ENCODE data around the gene BDKRB2. TPM values are rescaled to one million over a fixed set of nuclear protein-coding genes. Genes with fewer than 3 reads are reported as not detected.

The BDKRB2 gene
- total and polyA plus RNA-seq, 2 of the 13 experiments (the other 11 are each of a cell fraction or from before 2014, with no cell fraction given): 0.03 TPM; not detected in 1

DNA sequence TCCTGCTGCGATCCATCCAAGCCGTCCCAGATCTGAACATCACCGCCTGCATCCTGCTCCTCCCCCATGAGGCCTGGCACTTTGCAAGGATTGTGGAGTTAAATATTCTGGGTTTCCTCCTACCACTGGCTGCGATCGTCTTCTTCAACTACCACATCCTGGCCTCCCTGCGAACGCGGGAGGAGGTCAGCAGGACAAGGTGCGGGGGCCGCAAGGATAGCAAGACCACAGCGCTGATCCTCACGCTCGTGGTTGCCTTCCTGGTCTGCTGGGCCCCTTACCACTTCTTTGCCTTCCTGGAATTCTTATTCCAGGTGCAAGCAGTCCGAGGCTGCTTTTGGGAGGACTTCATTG lies 59.5 kb downstream of the BDKRB2 start:
- Histone ChIP-seq H3K4me2 (ENCODE audit: low read depth, low read length) (no peak overlapping the region), H3K9ac (ENCODE audit: insufficient read depth, low read depth, low read length) (no peak overlapping the region), H3K79me2 (ENCODE audit: insufficient read depth, low read length) (no peaks in the 10 kb centered on the region), H3K36me3 (replicated peaks in 1 of 2; ENCODE audit: control insufficient read depth in 1 of 2, insufficient read depth in 2 of 2, low read length in 2 of 2) (no peaks in the 10 kb centered on the region), H3K4me1 (ENCODE audit: insufficient read depth, low read length) (peaks cover 13% of the 10 kb centered on the region), H2AFZ (ENCODE audit: low read length) (no peak overlapping the region), H3K4me3 (replicated peaks in 1 of 3; ENCODE audit: insufficient read depth in 1 of 3, low read depth in 2 of 3, low read length in 3 of 3) (no peak overlapping the region), H4K20me1 (ENCODE audit: insufficient read depth, low read length) (no peaks in the 10 kb centered on the region), H3K27me3 (ENCODE audit: control insufficient read depth in 1 of 2, insufficient read depth in 2 of 2, low read length in 2 of 2) (peaks cover 1 to 31% of the 10 kb centered on the region in 2 experiments; a peak in 3 of 5 replicates), H3K27ac (ENCODE audit: extremely low read length, insufficient read depth, low read length) (no peak overlapping the region), H3K9me3 (ENCODE audit: low read length) (no peaks in the 10 kb centered on the region)
- DNase-seq (ENCODE audit: low spot score) (no peak), ATAC-seq (no peak), FAIRE-seq (no peak)
- POLR2A ChIA-PET: no interaction called here
- no TSS peak for BruUV-seq (replicated peaks)
- TF ChIP-seq KDM5A (IDR thresholded peaks at IDR 0.05; ENCODE audit: borderline replicate concordance, low read length) (no peak), CC2D1A (CRISPR knock-in tag; IDR thresholded peaks at IDR 0.05) (no peak), ZNF180 (CRISPR knock-in tag; IDR thresholded peaks at IDR 0.05; ENCODE audit: borderline replicate concordance, low read depth) (no peak)
- WGBS (ENCODE audit: low lambda C conversion rate): 85% methylated on average over 11 of the region's 14 CpGs
- CTCF ChIA-PET (ENCODE audit: low intra/inter-chr PET ratio, low total read pairs): no interaction called here
- in situ Hi-C loops (cut with HindIII; ENCODE audit: extremely low pct_ligation_motif_present, low pct_unique_long_range_greater_than_20kb): no loop called here
- intact Hi-C loops (cut with micrococcal nuclease; ENCODE audit: unreplicated experiment): loop anchor here (10.0 kb wide), 1 partner anchor 59 kb away; the partner anchor contains the start of gene BDKRB2

DNA sequence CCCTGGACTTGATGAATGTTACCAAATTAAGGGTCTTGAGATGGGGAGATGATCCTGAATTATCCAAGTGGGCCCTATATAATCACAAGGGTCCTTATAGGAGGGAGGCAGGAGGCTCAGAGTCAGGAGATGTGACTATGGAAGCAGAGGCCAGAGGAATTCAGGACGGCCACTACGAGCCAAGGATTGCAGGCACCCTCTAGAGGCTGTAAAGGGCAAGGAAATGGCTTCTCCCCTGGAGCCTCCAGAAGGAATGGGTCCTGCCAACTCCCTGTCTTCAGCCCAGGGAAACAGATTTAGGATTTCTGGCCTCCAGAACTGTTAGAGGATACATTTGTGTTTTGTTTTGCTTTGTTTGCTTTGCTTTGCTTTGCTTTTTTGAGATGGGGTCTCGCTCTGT lies 60.2 kb downstream of the BDKRB2 start:
- ATAC-seq (peak; percentile 43), FAIRE-seq (no peak), DNase-seq (ENCODE audit: low spot score) (no peak)
- Histone ChIP-seq H3K9me3 (ENCODE audit: low read length) (no peaks in the 10 kb centered on the region), H4K20me1 (ENCODE audit: insufficient read depth, low read length) (no peaks in the 10 kb centered on the region), H3K36me3 (replicated peaks in 1 of 2; ENCODE audit: control insufficient read depth in 1 of 2, insufficient read depth in 2 of 2, low read length in 2 of 2) (no peaks in the 10 kb centered on the region), H3K4me3 (replicated peaks in 1 of 3; ENCODE audit: insufficient read depth in 1 of 3, low read depth in 2 of 3, low read length in 3 of 3) (no peak overlapping the region), H3K27me3 (ENCODE audit: control insufficient read depth in 1 of 2, insufficient read depth in 2 of 2, low read length in 2 of 2) (peaks cover 1 to 31% of the 10 kb centered on the region in 2 experiments; a peak in 3 of 5 replicates), H3K4me1 (ENCODE audit: insufficient read depth, low read length) (peaks cover 20% of the 10 kb centered on the region), H3K27ac (ENCODE audit: extremely low read length, insufficient read depth, low read length) (no peak overlapping the region), H3K79me2 (ENCODE audit: insufficient read depth, low read length) (no peaks in the 10 kb centered on the region), H3K4me2 (ENCODE audit: low read depth, low read length) (no peak overlapping the region), H3K9ac (ENCODE audit: insufficient read depth, low read depth, low read length) (no peak overlapping the region), H2AFZ (ENCODE audit: low read length) (no peak overlapping the region)
- POLR2A ChIA-PET: no interaction called here
- WGBS (ENCODE audit: low lambda C conversion rate): 20% methylated on average over 3 of the region's 3 CpGs
- no peak for TF ChIP-seq ZEB1 (IDR thresholded peaks at IDR 0.05; ENCODE audit: insufficient replicate concordance, low read depth)
- TF ChIP-seq, protein P1, sequence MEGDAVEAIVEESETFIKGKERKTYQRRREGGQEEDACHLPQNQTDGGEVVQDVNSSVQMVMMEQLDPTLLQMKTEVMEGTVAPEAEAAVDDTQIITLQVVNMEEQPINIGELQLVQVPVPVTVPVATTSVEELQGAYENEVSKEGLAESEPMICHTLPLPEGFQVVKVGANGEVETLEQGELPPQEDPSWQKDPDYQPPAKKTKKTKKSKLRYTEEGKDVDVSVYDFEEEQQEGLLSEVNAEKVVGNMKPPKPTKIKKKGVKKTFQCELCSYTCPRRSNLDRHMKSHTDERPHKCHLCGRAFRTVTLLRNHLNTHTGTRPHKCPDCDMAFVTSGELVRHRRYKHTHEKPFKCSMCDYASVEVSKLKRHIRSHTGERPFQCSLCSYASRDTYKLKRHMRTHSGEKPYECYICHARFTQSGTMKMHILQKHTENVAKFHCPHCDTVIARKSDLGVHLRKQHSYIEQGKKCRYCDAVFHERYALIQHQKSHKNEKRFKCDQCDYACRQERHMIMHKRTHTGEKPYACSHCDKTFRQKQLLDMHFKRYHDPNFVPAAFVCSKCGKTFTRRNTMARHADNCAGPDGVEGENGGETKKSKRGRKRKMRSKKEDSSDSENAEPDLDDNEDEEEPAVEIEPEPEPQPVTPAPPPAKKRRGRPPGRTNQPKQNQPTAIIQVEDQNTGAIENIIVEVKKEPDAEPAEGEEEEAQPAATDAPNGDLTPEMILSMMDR (CRISPR knock-in tag; IDR thresholded peaks at IDR 0.05): peak; percentile 44
- CTCF ChIA-PET (ENCODE audit: low intra/inter-chr PET ratio, low total read pairs): no interaction called here
- no TSS peak for BruUV-seq (replicated peaks)
- intact Hi-C loops (cut with micrococcal nuclease; ENCODE audit: unreplicated experiment) (loop anchor here (10.0 kb wide), 1 partner anchor 60 kb away; the partner anchor contains the start of gene BDKRB2), in situ Hi-C loops (cut with HindIII; ENCODE audit: extremely low pct_ligation_motif_present, low pct_unique_long_range_greater_than_20kb) (no loop called here)
